Small intestine (tissue), 7 donors: ENCODE measurements around the gene ERMP1. TPM values are rescaled to one million over a fixed set of nuclear protein-coding genes. Genes with fewer than 3 reads are reported as not detected.
"Not testable (repeated sequence)": the region's sequence is repeated elsewhere in the genome, so short reads cannot be mapped to it uniquely, and the experiment has no call there.

ENCODE experiments used
- DNase-seq, 2 donors: peaks; one replicate each; pipeline versions ENCODE4 v3.0.0 to v3.0.0-alpha.2; 2013
- FAIRE-seq: peaks from 2 replicates; lab custom pipeline; 2012; peaks lifted over from hg19 to GRCh38; lab: Jason Lieb, UNC
- H3K27ac ChIP-seq, 3 donors: one replicate each; pipeline ENCODE4 v1.5.1; 2013; ENCODE audit warnings: low read length in 2 of 3, mild to moderate bottlenecking in 2 of 3, control low read depth in 1 of 3, inconsistent platforms in 1 of 3, low read depth in 1 of 3, moderate library complexity in 1 of 3
- H3K27me3 ChIP-seq, 3 donors: one replicate each; pipeline ENCODE4 v1.6.1; 2013; ENCODE audit warnings: low read length in 3 of 3, inconsistent platforms in 1 of 3; ENCODE audit not compliant: control insufficient read depth in 3 of 3, insufficient read depth in 3 of 3
- H3K36me3 ChIP-seq, 3 donors: one replicate each; pipeline ENCODE4 v1.6.1; 2013; ENCODE audit warnings: low read length in 3 of 3, inconsistent platforms in 1 of 3, low read depth in 1 of 3, mild to moderate bottlenecking in 1 of 3, moderate library complexity in 1 of 3; ENCODE audit not compliant: control insufficient read depth in 3 of 3, insufficient read depth in 2 of 3
- H3K4me1 ChIP-seq, 3 donors: one replicate each; pipeline ENCODE4 v1.6.1; 2013; ENCODE audit warnings: low read length in 2 of 3, inconsistent platforms in 1 of 3, low read depth in 1 of 3, mild to moderate bottlenecking in 1 of 3, moderate library complexity in 1 of 3; ENCODE audit not compliant: control insufficient read depth in 3 of 3, insufficient read depth in 2 of 3
- H3K4me3 ChIP-seq, 3 donors: one replicate each; pipeline ENCODE4 v1.5.1; 2013; ENCODE audit warnings: low read length in 3 of 3, control low read depth in 1 of 3, inconsistent platforms in 1 of 3, low read depth in 1 of 3, mild to moderate bottlenecking in 1 of 3, moderate library complexity in 1 of 3
- H3K9me3 ChIP-seq, 2 donors: one replicate each; pipeline ENCODE4 v1.6.1; 2013; ENCODE audit warnings: low read depth in 1 of 2, low read length in 1 of 2; ENCODE audit not compliant: control insufficient read depth in 2 of 2, insufficient read depth in 1 of 2
- WGBS, 3 donors: extraction: QIAGEN DNeasy Blood & Tissue Kit; methylation state at CpG; one replicate each; pipeline ENCODE4 v1.1.7; 2013; 5-methylcytosine and 5-hydroxymethylcytosine counted together
- polyA plus RNA-seq, 4 donors: library from polyadenylated mRNA; stranded (reverse) in 3 of 4; unstranded in 1 of 4; fragments of 200-250 nt in 3 of 4; fragments of 120-200 nt in 1 of 4; gene quantifications; one replicate each; pipeline versions ENCODE4 v1.2.1 to v1.2.3, GENCODE V29; 2013
- donor health status: healthy with polysubstance abuse.
- donor health status: control.
- donor health status: control.
- donor health status: Bipolar disorder and iron deficiency.
- donor health status: healthy.

The ERMP1 gene
- polyA plus RNA-seq, 4 donors = 2.0 to 22.3 (median 5.2) TPM

DNA sequence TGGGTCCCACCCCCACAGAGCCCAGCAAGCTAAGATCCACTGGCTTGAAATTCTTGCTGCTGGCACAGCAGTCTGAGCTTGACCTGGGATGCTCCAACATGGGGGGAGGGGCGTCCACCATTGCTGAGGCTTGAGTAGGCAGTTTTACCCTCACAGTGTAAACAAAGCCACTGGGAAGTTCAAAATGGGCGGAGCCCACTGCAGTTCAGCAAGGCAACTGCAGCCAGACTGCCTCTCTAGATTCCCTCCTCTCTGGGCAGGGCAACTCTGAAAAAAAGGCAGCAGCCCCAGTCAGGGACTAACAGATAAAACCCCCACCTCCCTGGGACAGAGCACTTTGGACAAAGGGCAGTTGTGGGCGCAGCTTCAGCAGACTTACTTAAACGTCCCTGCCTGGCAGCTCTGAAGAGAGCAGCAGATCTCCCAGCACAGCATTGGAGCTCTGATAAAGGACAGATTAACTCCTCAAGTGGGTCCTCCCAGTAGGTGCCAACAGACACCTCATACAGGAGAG is 53.2 kb downstream of the ERMP1 start:
- not testable (repeated sequence) for H3K4me1 ChIP-seq, H3K27ac ChIP-seq, H3K27me3 ChIP-seq, FAIRE-seq, DNase-seq, H3K4me3 ChIP-seq
- WGBS, 3 donors = 92 to 96% (median 94%) methylated on average over 4 of the region's 4 CpGs
- H3K9me3 ChIP-seq = peaks cover 0 to 20% of the 10 kb centered on the region in 2 donors
- peaks cover 7 to 20% (median 19%) of the 10 kb centered on the region in 3 donors for H3K36me3 ChIP-seq

GRCh38 chr9:5778805-5779204 is 54.1 kb downstream of the ERMP1 start:
- H3K9me3 ChIP-seq = peaks cover 0 to 20% of the 10 kb centered on the region in 2 donors
- H3K27ac ChIP-seq = no peak overlapping the region
- no peaks in the 10 kb centered on the region for H3K27me3 ChIP-seq
- no peaks in the 10 kb centered on the region for H3K4me1 ChIP-seq
- FAIRE-seq (no peak), DNase-seq (no peak)
- peaks cover 14 to 28% (median 22%) of the 10 kb centered on the region in 3 donors for H3K36me3 ChIP-seq
- no peak overlapping the region for H3K4me3 ChIP-seq
- 95 to 100% (median 96%) methylated on average over 1 of the region's 1 CpG for WGBS, 3 donors

DNA sequence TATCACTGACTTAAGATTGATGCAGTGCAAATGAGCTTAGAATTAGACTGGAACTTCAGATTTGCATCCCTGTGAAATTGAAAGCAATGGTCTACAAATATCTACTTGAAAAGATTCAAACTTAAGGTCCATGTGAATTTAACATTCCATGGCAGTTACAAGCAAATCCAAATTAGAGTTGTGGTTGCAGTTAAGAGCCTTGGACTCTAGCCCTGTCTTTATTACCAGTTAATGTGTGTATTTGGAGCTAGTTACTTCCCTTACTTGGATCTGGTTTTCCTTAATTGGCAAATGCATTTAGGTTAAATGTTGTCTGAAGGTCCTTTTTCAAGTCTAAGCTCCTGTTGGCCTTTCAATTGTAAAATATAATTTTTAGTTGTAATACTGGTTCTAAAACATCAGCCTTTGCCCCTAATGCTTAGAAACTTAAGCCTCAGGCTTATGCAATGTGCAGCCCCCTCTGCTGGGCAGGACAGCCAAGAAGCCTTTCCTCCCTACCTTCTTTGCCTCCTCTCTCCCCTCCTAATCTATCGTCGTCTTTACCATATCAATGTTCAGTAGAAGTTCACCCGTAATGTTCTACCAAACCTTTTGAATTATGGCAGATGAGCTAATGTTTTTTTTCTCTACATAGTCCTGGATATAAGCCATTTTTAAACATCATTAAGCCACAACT is 59.5 kb downstream of the ERMP1 start:
- DNase-seq = peak in 1 of 2 donors; percentile 5
- 89 to 95% (median 94%) methylated on average over 3 of the region's 3 CpGs for WGBS, 3 donors
- no peaks in the 10 kb centered on the region for H3K4me1 ChIP-seq
- FAIRE-seq = no peak
- H3K9me3 ChIP-seq = peaks cover 0 to under 1% of the 10 kb centered on the region in 2 donors
- H3K27ac ChIP-seq = no peak overlapping the region
- no peak overlapping the region for H3K4me3 ChIP-seq
- H3K36me3 ChIP-seq = peaks cover 13 to 26% (median 15%) of the 10 kb centered on the region in 3 donors
- H3K27me3 ChIP-seq = no peaks in the 10 kb centered on the region

DNA sequence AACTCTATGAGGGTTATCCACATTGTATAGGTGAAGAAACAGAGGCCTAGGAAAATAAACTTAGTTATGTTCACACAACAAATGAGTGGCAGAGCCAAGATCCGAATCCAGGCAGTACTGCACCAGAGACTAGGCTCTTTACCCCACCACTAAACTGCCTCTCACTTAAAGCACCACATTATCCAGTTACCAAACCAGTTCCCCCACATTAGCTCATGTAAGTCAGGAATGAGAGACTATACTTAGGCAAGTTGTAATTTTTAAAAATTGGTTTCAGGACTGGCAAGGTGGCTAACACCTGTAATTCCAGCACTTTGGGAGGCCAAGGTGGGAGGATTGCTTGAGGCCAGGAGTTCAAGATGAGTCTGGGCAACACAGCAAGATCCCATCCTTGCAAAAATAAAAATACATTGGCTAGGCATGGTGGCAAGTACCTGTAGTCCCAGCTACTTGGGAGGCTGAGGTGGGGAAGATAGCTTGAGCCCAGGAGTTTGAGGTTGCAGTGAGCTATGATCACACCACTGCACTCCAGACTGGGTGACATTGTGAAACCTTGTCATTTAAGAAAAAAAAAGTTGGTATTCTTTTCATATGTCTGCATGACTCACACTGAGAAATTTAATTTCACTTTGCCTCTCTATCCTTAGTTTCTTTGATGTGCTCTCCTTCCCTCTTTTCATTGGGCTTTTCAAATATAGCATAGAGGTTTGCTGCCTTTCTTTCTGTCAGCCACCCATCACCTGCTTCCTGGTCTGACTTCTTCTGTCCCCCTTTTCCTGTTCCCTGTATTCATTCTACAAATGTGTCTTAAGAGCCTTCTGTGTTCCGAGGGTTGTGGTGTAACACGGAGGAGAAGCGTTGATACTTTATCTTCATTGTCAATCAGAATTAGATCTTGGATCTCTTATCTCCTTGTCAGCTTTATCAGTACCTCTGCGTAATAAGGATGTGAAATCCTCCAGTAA is 64.7 kb downstream of the ERMP1 start:
- H3K36me3 ChIP-seq = peaks cover 14 to 28% (median 27%) of the 10 kb centered on the region in 3 donors
- H3K4me3 ChIP-seq = no peak overlapping the region
- FAIRE-seq (no peak), DNase-seq (no peak)
- H3K9me3 ChIP-seq = no peaks in the 10 kb centered on the region
- no peaks in the 10 kb centered on the region for H3K27me3 ChIP-seq
- 78 to 86% (median 84%) methylated on average over 5 of the region's 5 CpGs for WGBS, 3 donors
- H3K4me1 ChIP-seq = no peaks in the 10 kb centered on the region
- no peak overlapping the region for H3K27ac ChIP-seq

- Histone ChIP-seq H3K4me1 (no peaks in the 10 kb centered on the region), H3K9me3 (no peaks in the 10 kb centered on the region), H3K27ac (no peak overlapping the region), H3K36me3 (peaks cover 14 to 28% (median 26%) of the 10 kb centered on the region in 3 donors), H3K4me3 (no peak overlapping the region), H3K27me3 (no peaks in the 10 kb centered on the region)
- 72 to 97% (median 90%) methylated on average over 1 of the region's 1 CpG for WGBS, 3 donors
- no peak for DNase-seq
- no peak for FAIRE-seq
These were observed 68.6 kb downstream of the ERMP1 start for GRCh38 chr9:5764130-5764868.

DNA sequence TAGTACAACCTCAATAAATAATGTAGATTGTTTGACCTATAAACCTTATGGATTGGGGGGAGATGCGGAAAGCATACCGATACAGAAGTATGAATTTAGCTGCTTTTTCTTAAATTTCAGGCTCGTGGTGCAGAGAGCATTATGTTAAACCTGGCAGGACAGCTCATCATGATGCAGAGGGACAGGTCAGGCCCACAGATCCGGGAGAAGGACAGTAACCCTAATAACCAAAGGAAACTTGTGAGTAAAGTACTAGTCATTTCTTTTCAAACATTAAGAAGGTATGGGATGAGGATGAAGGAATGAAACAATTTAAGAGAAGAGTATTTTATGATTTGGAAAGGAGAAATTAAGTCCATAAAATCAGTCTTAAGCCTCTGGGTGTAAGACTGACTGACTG is 70.5 kb downstream of the ERMP1 start:
- H3K27ac ChIP-seq = no peak overlapping the region
- no peaks in the 10 kb centered on the region for H3K27me3 ChIP-seq
- WGBS, 3 donors = 94 to 98% (median 96%) methylated on average over 4 of the region's 4 CpGs
- H3K4me1 ChIP-seq = no peaks in the 10 kb centered on the region
- no peak for DNase-seq
- H3K4me3 ChIP-seq = no peak overlapping the region
- H3K36me3 ChIP-seq = peaks cover 14 to 23% (median 21%) of the 10 kb centered on the region in 3 donors
- H3K9me3 ChIP-seq = no peaks in the 10 kb centered on the region
- FAIRE-seq = no peak

DNA sequence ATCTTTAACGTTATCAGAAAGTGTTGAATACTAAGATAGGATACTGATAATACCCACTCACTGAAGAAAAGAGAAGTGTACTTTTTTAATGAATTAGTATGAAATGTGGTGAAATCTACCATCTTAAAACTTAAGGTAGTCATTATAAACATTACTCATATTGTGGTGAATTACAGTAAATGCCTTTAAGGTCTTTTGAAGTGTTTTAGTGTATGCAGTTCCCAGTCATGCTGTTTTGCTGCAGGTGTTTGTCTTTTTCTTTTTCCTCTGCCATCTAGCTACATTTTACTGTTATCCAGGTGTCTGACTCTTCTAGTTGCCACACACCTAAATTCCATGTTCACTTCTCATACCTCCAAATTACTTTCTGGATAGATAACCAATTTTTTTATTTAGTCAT is 72.6 kb downstream of the ERMP1 start:
- WGBS, 3 donors = 81 to 93% (median 87%) methylated on average over 1 of the region's 1 CpG
- H3K27ac ChIP-seq = no peak overlapping the region
- H3K9me3 ChIP-seq = no peaks in the 10 kb centered on the region
- DNase-seq (no peak), FAIRE-seq (no peak)
- H3K36me3 ChIP-seq = peaks cover 16 to 20% (median 19%) of the 10 kb centered on the region in 3 donors
- H3K4me3 ChIP-seq = no peak overlapping the region
- H3K27me3 ChIP-seq = no peaks in the 10 kb centered on the region
- H3K4me1 ChIP-seq = no peaks in the 10 kb centered on the region

GRCh38 chr9:5756633-5757032 is 76.3 kb downstream of the ERMP1 start:
- 71 to 74% (median 74%) methylated on average over 3 of the region's 3 CpGs for WGBS, 3 donors
- Histone ChIP-seq H3K27me3 (no peaks in the 10 kb centered on the region), H3K27ac (no peak overlapping the region), H3K4me1 (no peaks in the 10 kb centered on the region), H3K4me3 (no peak overlapping the region), H3K9me3 (no peaks in the 10 kb centered on the region), H3K36me3 (peaks cover 2 to 10% (median 9%) of the 10 kb centered on the region in 3 donors)
- FAIRE-seq (no peak), DNase-seq (no peak)
